H1 (cell line): Measurements from ENCODE around the gene OXSR1. TPM values are rescaled to one million over a fixed set of nuclear protein-coding genes. Genes with fewer than 3 reads are reported as not detected.
A peak's percentile ranks its signal among the peaks of the same experiment; 100 is the strongest.

ENCODE experiments used
- CTCF ChIA-PET: fragments of 300-600 bp; sonication (Branson Sonifier 250); formaldehyde crosslinking; loops from one replicate; lab custom pipeline; 2021; ENCODE audit not compliant: partially characterized antibody; lab: Charles Lee
- POLR2A ChIA-PET: fragments of 300-600 bp; sonication (Branson Sonifier 250); formaldehyde crosslinking; loops from one replicate; lab custom pipeline; 2021; ENCODE audit warnings: inconsistent platforms; ENCODE audit not compliant: partially characterized antibody; lab: Charles Lee
- DNase-seq, 2 experiments: peaks; one replicate each; pipeline versions ENCODE4 v3.0.0 to v3.0.0-alpha.2; 2010 to 2022; ENCODE audit warnings: low spot score in 2 of 2, low read depth in 1 of 2, mixed read lengths in 1 of 2
- FAIRE-seq: peaks from 2 replicates; lab custom pipeline; 2011; peaks lifted over from hg19 to GRCh38; lab: Jason Lieb, UNC
- H2AFZ ChIP-seq: 2 replicates; pipeline ENCODE4 v1.8.1; 2012; ENCODE audit warnings: low read length, inconsistent platforms
- H2AK5ac ChIP-seq: 2 replicates; pipeline ENCODE4 v1.6.1; 2013; ENCODE audit warnings: low read depth, low read length
- H2BK120ac ChIP-seq: replicated peaks from 2 replicates; pipeline ENCODE3; 2013; ENCODE audit warnings: low read depth, low read length, inconsistent platforms
- H2BK12ac ChIP-seq: 2 replicates; pipeline ENCODE4 v1.6.1; 2013; ENCODE audit warnings: low read depth, low read length
- H2BK15ac ChIP-seq: 2 replicates; pipeline ENCODE4 v1.6.1; 2013; ENCODE audit warnings: low read length
- H2BK20ac ChIP-seq: 2 replicates; pipeline ENCODE4 v1.6.1; 2013; ENCODE audit warnings: low read length
- H2BK5ac ChIP-seq: 2 replicates; pipeline ENCODE4 v1.6.1; 2013; ENCODE audit warnings: low read depth, low read length
- H3K14ac ChIP-seq: 2 replicates; pipeline ENCODE4 v1.6.1; 2013; ENCODE audit warnings: inconsistent platforms; ENCODE audit not compliant: insufficient read length
- H3K18ac ChIP-seq: 2 replicates; pipeline ENCODE4 v1.6.1; 2013; ENCODE audit warnings: low read length; ENCODE audit errors: extremely low read depth
- H3K23ac ChIP-seq: 2 replicates; pipeline ENCODE4 v1.6.1; 2013; ENCODE audit warnings: inconsistent platforms; ENCODE audit not compliant: insufficient read length
- H3K23me2 ChIP-seq: 2 replicates; pipeline ENCODE4 v1.6.1; 2013; ENCODE audit warnings: low read depth, low read length
- H3K27ac ChIP-seq: 2 replicates; pipeline ENCODE4 v1.6.1; 2011; ENCODE audit warnings: low read depth, low read length, inconsistent platforms
- H3K27me3 ChIP-seq, 4 experiments: replicated peaks in 1 of 4; 1 replicate in 1 of 4; 2 replicates in 3 of 4; pipeline versions ENCODE4 v1.6.1 to v1.8.1; 2011 to 2013; ENCODE audit warnings: low read length in 3 of 4, mild to moderate bottlenecking in 3 of 4, inconsistent platforms in 2 of 4, mixed read lengths in 2 of 4, moderate library complexity in 1 of 4; ENCODE audit not compliant: control insufficient read depth in 3 of 4, insufficient read depth in 3 of 4; ENCODE audit errors: extremely low read depth in 1 of 4
- H3K36me3 ChIP-seq, 4 experiments: 2 replicates each; pipeline versions ENCODE4 v1.6.1 to v1.8.1; 2011 to 2013; ENCODE audit warnings: mild to moderate bottlenecking in 4 of 4, low read length in 3 of 4, moderate library complexity in 2 of 4, control low read depth in 1 of 4, inconsistent platforms in 1 of 4; ENCODE audit not compliant: insufficient read depth in 4 of 4, control insufficient read depth in 2 of 4
- H3K4ac ChIP-seq: replicated peaks from 2 replicates; pipeline ENCODE3; 2013; ENCODE audit warnings: low read length, low read depth, mixed read lengths, inconsistent platforms; ENCODE audit not compliant: insufficient read length
- H3K4me1 ChIP-seq, 4 experiments: replicated peaks in 1 of 4; 1 replicate in 1 of 4; 2 replicates in 3 of 4; pipeline versions ENCODE4 v1.6.1 to v1.8.1; 2011 to 2013; ENCODE audit warnings: low read length in 3 of 4, inconsistent platforms in 2 of 4, mixed read lengths in 1 of 4; ENCODE audit not compliant: insufficient read depth in 4 of 4, control insufficient read depth in 3 of 4
- H3K4me2 ChIP-seq, 2 experiments: 2 replicates each; pipeline versions ENCODE4 v1.6.1 to v1.8.1; 2011 to 2013; ENCODE audit warnings: low read depth in 2 of 2, low read length in 2 of 2, control low read depth in 1 of 2, inconsistent platforms in 1 of 2, mild to moderate bottlenecking in 1 of 2; ENCODE audit not compliant: insufficient read depth in 1 of 2
- H3K4me3 ChIP-seq, 4 experiments: fragments of 200-600, 300-600 bp in 1 of 4; sonication (generic), shearing (Covaris generic), sonication (Bioruptor Twin) in 1 of 4; 2 replicates each; pipeline versions ENCODE4 v1.5.1 to v1.8.1; 2011 to 2016; ENCODE audit warnings: low read length in 4 of 4, low read depth in 3 of 4, control low read depth in 2 of 4, inconsistent platforms in 2 of 4, mild to moderate bottlenecking in 2 of 4, mixed read lengths in 1 of 4, moderate library complexity in 1 of 4; ENCODE audit not compliant: insufficient read depth in 2 of 4; ENCODE audit errors: extremely low read depth in 1 of 4
- H3K56ac ChIP-seq: replicated peaks from 2 replicates; pipeline ENCODE3; 2013; ENCODE audit warnings: low read depth, mild to moderate bottlenecking, mixed read lengths, low read length, inconsistent platforms; ENCODE audit not compliant: insufficient read length
- H3K79me1 ChIP-seq: 2 replicates; pipeline ENCODE4 v1.6.1; 2013; ENCODE audit warnings: low read depth, low read length, control low read depth
- H3K79me2 ChIP-seq, 2 experiments: 2 replicates each; pipeline versions ENCODE4 v1.6.1 to v1.8.1; 2012 to 2013; ENCODE audit warnings: low read length in 2 of 2, mild to moderate bottlenecking in 2 of 2, inconsistent platforms in 1 of 2; ENCODE audit not compliant: insufficient read depth in 2 of 2, control insufficient read depth in 1 of 2
- H3K9ac ChIP-seq, 4 experiments: replicated peaks in 1 of 4; 1 replicate in 1 of 4; 2 replicates in 3 of 4; pipeline versions ENCODE4 v1.6.1 to v1.8.1; 2011 to 2013; ENCODE audit warnings: low read depth in 3 of 4, low read length in 3 of 4, control low read depth in 2 of 4, mild to moderate bottlenecking in 2 of 4, moderate library complexity in 2 of 4, inconsistent platforms in 1 of 4; ENCODE audit errors: extremely low read depth in 1 of 4
- H3K9me3 ChIP-seq, 2 experiments: 2 replicates each; pipeline versions ENCODE4 v1.6.1 to v1.8.1; 2012 to 2013; ENCODE audit warnings: mild to moderate bottlenecking in 2 of 2, moderate library complexity in 2 of 2, control low read depth in 1 of 2, inconsistent platforms in 1 of 2, low read depth in 1 of 2, low read length in 1 of 2, mixed read lengths in 1 of 2; ENCODE audit not compliant: insufficient read depth in 2 of 2
- H4K20me1 ChIP-seq, 2 experiments: replicated peaks in 1 of 2; 2 replicates each; pipeline versions ENCODE3 to v1.8.1; 2011 to 2013; ENCODE audit warnings: inconsistent platforms in 2 of 2, low read length in 2 of 2, mild to moderate bottlenecking in 1 of 2; ENCODE audit not compliant: insufficient read depth in 2 of 2, control insufficient read depth in 1 of 2
- H4K5ac ChIP-seq: 2 replicates; pipeline ENCODE4 v1.6.1; 2013; ENCODE audit warnings: low read length, low read depth, mixed read lengths, inconsistent platforms; ENCODE audit not compliant: insufficient read length
- H4K8ac ChIP-seq: 2 replicates; pipeline ENCODE4 v1.8.0; 2013; ENCODE audit warnings: mild to moderate bottlenecking, moderate library complexity, low read length, inconsistent platforms; ENCODE audit not compliant: insufficient read depth; ENCODE audit errors: extremely low read depth
- H4K91ac ChIP-seq: replicated peaks from 2 replicates; pipeline ENCODE3; 2013; ENCODE audit warnings: low read length, mixed read lengths, inconsistent platforms; ENCODE audit not compliant: insufficient read length
- CTCF ChIP-seq, 3 experiments: IDR thresholded peaks; 1 replicate in 2 of 3; 2 replicates in 1 of 3; pipeline versions ENCODE4 v1.5.1 to v1.6.1; 2011; ENCODE audit warnings: low read length in 3 of 3, mild to moderate bottlenecking in 3 of 3, inconsistent platforms in 2 of 3, low read depth in 1 of 3, moderate library complexity in 1 of 3; ENCODE audit not compliant: insufficient read depth in 1 of 3; ENCODE audit errors: control extremely low read depth in 1 of 3
- E2F6 ChIP-seq: IDR thresholded peaks from 2 replicates; pipeline ENCODE4 v1.6.1; 2012; ENCODE audit warnings: inconsistent platforms
- EP300 ChIP-seq, 2 experiments: IDR thresholded peaks; 1 replicate in 1 of 2; 2 replicates in 1 of 2; pipeline ENCODE4 v1.6.1; 2011 to 2012; ENCODE audit warnings: low read depth in 2 of 2, low read length in 2 of 2, mild to moderate bottlenecking in 2 of 2, borderline replicate concordance in 1 of 2, inconsistent platforms in 1 of 2, moderate library complexity in 1 of 2
- NANOG ChIP-seq: IDR thresholded peaks from 2 replicates; pipeline ENCODE4 v1.6.1; 2011; ENCODE audit warnings: low read length, low read depth, mild to moderate bottlenecking, inconsistent platforms; ENCODE audit not compliant: insufficient read depth, poor library complexity, severe bottlenecking
- POLR2AphosphoS5 ChIP-seq: IDR thresholded peaks from 2 replicates; pipeline ENCODE4 v1.6.1; 2011; ENCODE audit warnings: low read depth, low read length
- WGBS, 2 experiments: shearing (Covaris generic) in 1 of 2; methylation state at CpG; one replicate each; pipeline versions ENCODE4 v1.1.6 to v1.1.7; 2013 to 2015; ENCODE audit warnings: low lambda C conversion rate in 2 of 2, mixed read lengths in 2 of 2, inconsistent platforms in 1 of 2, low coverage in 1 of 2, missing lambda C conversion rate in 1 of 2; ENCODE audit not compliant: insufficient replicate concordance in 2 of 2, insufficient coverage in 1 of 2, insufficient read length in 1 of 2; ENCODE audit errors: extremely low coverage in 1 of 2, missing lambda C conversion rate in 1 of 2; 5-methylcytosine and 5-hydroxymethylcytosine counted together
- polyA plus RNA-seq, 7 experiments: library from polyadenylated mRNA; depleted of rRNA in 3 of 7; stranded (reverse) in 5 of 7; unstranded in 2 of 7; fragments of >200 nt in 5 of 7; fragments of 200-250 nt in 2 of 7; gene quantifications; 1 replicate in 5 of 7; 2 replicates in 1 of 7; 4 replicates in 1 of 7; pipeline versions ENCODE4 v1.2.1 to v1.2.3, GENCODE V29; 2011 to 2013; ENCODE audit warnings: missing spikeins in 2 of 7, mixed read lengths in 2 of 7
- total RNA-seq: library from RNA; stranded (reverse); fragmentation: NEBNext Ultra II Directional; extraction: Animal tissue kit (Norgen Biotek cat#: 25700); gene quantifications from 2 replicates; pipeline ENCODE4 v1.2.1, GENCODE V29; 2021

Gene OXSR1
- total and polyA plus RNA-seq, 2 of the 8 experiments (the other 6 are each of a cell fraction or from before 2014, with no cell fraction given): 25.1 to 47.0 TPM

- peak overlapping the region; percentile 27; the same call in 1 of the 2 replicates for H3K27ac ChIP-seq
- no peaks in the 10 kb centered on the region; the same call in 1 of the 2 replicates for H3K79me1 ChIP-seq
- CTCF ChIA-PET: interaction anchor here (0.7 to 8.1 kb wide), 7 partner anchors 16 to 208 kb away, joined by 3 to 52 read pairs (median 4); no protein-coding TSS in a partner anchor
- H3K79me2 ChIP-seq: peaks cover 0 to 12% of the 10 kb centered on the region in 2 experiments; a peak in 1 of 4 replicates
- peak overlapping the region; percentile 59 for H4K5ac ChIP-seq
- H3K4me1 ChIP-seq: peaks cover 7 to 16% (median 13%) of the 10 kb centered on the region in 4 experiments
- POLR2A ChIA-PET: interaction anchor here (0.8 to 3.7 kb wide), 13 partner anchors 11 to 359 kb away, joined by 3 to 38 read pairs (median 3); partner anchors contain the start of genes EXOG and OXSR1
- peak overlapping the region; percentile 46 for H3K4ac ChIP-seq
- DNase-seq: peak in 1 of 2 experiments; percentile 71
- peaks cover under 1 to 2% of the 10 kb centered on the region in 2 experiments for H4K20me1 ChIP-seq
- peak overlapping the region; percentile 88 for H4K91ac ChIP-seq
- H2BK12ac ChIP-seq: peak overlapping the region; percentile 96
- peak overlapping the region; percentile 5 for H3K56ac ChIP-seq
- H3K18ac ChIP-seq: peak overlapping the region; percentile 89; the same call in 1 of the 2 replicates
- no peak overlapping the region for H2BK20ac ChIP-seq
- no peak overlapping the region for H3K14ac ChIP-seq
- peak overlapping the region; percentile 34 for H2BK15ac ChIP-seq
- peaks cover 3 to 22% (median 14%) of the 10 kb centered on the region in 4 experiments; a peak in 6 of 8 replicates for H3K36me3 ChIP-seq
- no peak for FAIRE-seq
- peak overlapping the region; percentile 96 for H4K8ac ChIP-seq
- H3K9me3 ChIP-seq: no peaks in the 10 kb centered on the region
- 20% methylated on average over 20 of the region's 22 CpGs; no CpG with 5 or more reads in 1 of the 2 experiments for WGBS, 2 experiments
- peak overlapping the region; percentile 48 for H2BK120ac ChIP-seq
- H3K4me2 ChIP-seq: peak overlapping the region; percentile 64 to 95
- H2AK5ac ChIP-seq: no peak overlapping the region
- peak overlapping the region; percentile 73 to 87 (median 84) for H3K4me3 ChIP-seq
- H3K23me2 ChIP-seq: peaks cover 21% of the 10 kb centered on the region
- peak overlapping the region; percentile 87 for H2BK5ac ChIP-seq
- no peaks in the 10 kb centered on the region for H3K27me3 ChIP-seq
- H3K9ac ChIP-seq: peak overlapping the region in 3 of 4 experiments; percentile 37 to 73 (median 72); a peak in 5 of 7 replicates
- peak overlapping the region; percentile 43; the same call in 1 of the 2 replicates for H2AFZ ChIP-seq
- no peak overlapping the region for H3K23ac ChIP-seq
- TF ChIP-seq POLR2AphosphoS5 (0 out of 2 replicates have a peak, but pooled peaks have one; percentile 9), CTCF (IDR thresholded peaks at IDR 0.05; ENCODE audit: control extremely low read depth in 1 of 3, insufficient read depth in 1 of 3, low read depth in 1 of 3, low read length in 3 of 3) (peak in 1 of 3 experiments; percentile 22; a peak in 1 of 4 replicates), NANOG (no peak), EP300 (IDR thresholded peaks at IDR 0.05; ENCODE audit: borderline replicate concordance in 1 of 2, low read depth in 2 of 2, low read length in 2 of 2) (peak in 1 of 2 experiments; percentile 33; a peak in 1 of 3 replicates), E2F6 (peak; percentile 33; the same call in 1 of the 2 replicates)
Observed at GRCh38 chr3:38137615-38138348, 27.6 kb upstream of the OXSR1 start.
